Stimulated activated CD4-positive, alpha-beta T cell treated with anti-CD3 and anti-CD28 coated beads, Interleukin-15, amount 100 ng/mL, for 24 hours (primary cell): ENCODE measurements around the gene MAP2K7.
"Not testable (repeated sequence)": the region's sequence is repeated elsewhere in the genome, so short reads cannot be mapped to it uniquely, and the experiment has no call there.

Experiments used
- DNase-seq: peaks from one replicate; pipeline ENCODE4 v3.0.0-alpha.2; 2020

Gene MAP2K7

DNA sequence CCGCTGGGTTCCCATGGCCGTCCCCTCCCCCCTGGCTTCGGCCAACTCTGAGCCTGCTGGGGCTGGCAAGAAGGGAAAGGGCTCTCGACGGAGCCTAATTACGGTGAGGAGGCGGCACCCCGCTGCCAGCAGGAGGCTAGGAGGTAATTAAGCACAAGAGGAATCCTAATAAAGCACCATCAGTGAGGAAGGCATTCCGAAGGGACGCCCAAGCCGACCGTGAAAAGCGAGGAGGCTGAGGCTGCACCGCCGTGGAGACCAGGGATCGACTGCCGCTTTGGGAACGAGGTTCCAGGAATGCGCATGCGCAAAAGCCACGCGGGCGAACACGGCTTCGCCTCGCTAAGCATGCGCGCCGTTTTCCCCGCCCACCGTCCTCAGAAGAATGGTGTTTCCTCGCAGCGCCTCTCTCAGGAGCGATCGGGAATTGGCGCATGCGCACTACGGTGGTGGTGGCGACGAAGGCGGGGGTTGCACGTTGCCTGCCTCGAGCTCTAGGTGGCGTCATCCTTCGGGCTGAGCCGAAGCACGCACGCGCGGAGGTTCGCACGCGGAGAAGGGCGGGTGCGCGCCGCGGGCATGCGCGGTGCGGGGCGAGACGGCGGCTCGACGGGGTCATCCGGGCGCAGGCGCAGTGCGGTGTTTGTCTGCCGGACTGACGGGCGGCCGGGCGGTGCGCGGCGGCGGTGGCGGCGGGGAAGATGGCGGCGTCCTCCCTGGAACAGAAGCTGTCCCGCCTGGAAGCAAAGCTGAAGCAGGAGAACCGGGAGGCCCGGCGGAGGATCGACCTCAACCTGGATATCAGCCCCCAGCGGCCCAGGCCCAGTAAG is at the start of gene MAP2K7:
TSS of gene MAP2K7 (plus strand) at position 634 of the 830 bp plus-strand sequence. CDS start at position 702, 68 bp downstream.
- DNase-seq, result peak; percentile 100

DNA sequence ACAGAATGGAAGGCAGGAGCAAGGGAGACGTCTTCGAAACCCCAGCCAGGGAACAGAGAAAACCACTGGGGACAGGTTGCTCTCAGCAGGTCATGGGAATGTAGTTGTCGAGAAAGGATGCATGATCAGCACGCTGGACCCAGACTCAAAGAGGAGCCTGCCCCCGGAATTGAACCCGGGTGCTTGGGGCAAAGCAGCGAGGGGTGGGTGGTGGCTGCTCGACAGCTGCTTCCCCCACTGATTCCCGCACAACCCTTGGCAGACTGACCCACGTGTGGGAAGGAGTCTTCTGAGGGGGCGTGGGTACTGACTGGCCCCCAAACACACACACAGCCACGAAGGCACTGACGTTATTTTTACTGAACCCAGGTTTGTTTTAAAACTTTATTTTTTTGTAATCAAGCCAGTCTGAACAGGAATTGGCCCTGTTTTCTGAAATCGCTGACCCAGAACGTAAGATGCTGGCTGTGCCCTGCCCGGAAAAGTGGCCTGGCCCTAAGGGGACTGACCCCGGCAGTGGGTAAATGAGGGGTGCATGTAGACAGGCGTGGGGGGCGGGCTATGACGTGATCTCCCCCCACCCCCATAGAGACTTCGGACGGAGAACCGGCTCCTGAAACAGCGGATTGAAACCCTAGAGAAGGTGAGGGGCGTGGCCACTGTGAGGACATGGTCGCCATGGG is 48.1 kb upstream of the MAP2K7 start:
- DNase-seq, result no peak

- no peak for DNase-seq
These were observed 47.5 kb upstream of the MAP2K7 start for GRCh38 chr19:7856109-7856591.

GRCh38 chr19:7856679-7857663 is 46.7 kb upstream of the MAP2K7 start:
- DNase-seq, result no peak

DNA sequence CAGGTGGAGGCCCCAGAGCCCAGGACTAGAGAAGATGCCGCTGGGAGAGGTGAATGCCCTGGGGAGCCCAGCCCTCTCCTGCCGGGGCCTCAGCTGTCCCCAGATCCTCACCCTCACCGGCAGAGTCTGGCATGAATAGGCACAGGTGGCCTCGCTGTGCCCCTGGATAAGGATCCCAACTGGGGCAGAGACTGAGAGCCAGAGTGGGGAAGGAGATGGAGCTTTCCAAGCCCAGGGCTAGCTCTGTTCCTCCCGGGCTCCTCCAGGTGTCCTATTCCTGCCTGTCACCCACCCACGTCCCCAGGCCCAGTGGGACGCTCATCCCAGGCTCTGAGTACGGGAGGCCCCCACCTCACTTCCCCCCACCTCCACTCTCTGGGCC is 46.0 kb upstream of the MAP2K7 start:
- DNase-seq, result no peak

GRCh38 chr19:7858109-7858770 is 45.4 kb upstream of the MAP2K7 start:
- DNase-seq, result no peak

- not testable (repeated sequence) for DNase-seq
These were observed 44.6 kb upstream of the MAP2K7 start for GRCh38 chr19:7859087-7859486.

DNA sequence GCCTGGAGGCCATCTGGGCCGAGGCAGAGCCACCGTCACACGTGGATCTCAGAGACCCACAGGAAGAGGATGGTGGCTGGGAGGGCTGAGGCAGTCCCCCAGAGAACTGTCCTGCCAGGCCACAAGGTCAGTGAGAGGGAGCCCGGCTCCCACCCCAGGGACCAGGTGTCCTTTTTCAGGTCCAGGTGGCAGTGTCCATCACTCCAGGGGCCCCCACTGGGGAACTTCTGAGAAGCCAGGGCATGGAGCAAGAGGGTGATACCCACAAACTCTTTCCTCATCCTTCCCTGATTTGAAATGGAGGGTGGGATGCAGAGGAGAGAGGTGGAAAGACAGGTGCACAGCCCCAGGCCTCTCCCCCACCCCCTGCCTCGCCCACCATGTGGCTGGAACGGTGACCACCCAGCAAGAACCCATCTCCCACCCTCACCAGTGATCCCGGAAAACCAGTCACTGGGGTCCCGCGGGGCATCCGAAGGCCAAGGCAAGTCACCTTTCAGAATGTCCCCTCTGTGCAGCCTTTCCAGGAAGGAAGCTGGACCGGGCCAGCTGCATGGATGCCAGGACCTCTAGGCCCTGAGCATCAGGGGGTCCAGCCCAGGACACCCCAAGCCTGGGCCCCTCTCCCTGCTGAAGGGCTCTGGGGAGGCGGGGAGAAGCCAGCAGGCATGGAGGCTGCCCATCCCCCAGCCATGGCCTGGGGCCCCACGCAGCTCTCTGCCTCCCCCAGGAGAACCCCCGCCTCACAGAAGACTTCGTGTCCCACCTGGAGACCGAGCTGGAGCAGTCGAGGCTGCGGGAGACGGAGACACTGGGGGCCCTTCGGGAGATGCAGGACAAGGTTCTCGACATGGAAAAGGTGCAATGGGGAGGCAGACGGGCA is 43.6 kb upstream of the MAP2K7 start:
- DNase-seq, result no peak

DNA sequence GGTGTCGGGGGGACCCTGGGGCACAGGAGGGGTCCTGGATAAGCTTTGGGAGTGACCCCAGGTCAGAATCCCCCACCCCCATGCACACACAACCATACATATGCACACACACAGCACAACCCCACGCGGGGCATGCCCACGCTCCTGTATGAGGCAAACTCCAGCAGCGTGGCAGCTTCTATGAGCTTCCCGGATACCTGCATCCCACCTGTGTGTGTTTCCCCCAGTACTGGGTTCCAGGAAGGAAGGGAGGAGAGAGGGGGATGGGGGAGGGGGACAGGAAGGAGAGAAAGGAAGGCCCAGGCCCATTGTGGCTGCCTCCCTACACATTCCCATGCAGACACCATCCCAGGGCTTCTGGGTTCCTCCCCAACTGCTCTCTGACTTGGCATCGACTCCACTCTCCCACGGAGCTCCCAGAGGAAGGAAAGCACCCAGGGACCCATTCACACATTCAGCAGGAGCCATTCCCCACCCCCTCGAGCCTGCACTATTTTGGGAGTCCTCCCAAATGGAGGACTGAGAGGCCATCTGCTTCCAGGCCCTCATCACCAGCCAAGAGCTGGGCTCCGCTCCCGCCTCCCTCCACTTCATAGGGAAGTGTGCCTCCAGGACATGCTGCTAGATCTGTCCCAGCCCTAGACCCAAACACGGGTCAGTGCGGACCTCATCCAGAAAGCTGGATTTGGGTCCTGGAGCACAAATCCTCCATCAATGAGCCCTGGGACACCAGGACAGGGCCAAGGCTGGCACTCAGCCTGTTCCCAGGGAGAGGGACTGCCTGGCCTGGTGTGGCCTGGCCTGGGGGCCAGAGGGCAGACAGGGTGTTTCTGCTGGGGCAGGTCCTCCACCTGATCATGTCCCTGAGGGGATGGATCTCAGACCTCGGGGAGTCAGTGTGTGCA is 42.7 kb upstream of the MAP2K7 start:
- DNase-seq, result no peak

GRCh38 chr19:7861619-7862412 is 41.9 kb upstream of the MAP2K7 start:
- no peak for DNase-seq

DNA sequence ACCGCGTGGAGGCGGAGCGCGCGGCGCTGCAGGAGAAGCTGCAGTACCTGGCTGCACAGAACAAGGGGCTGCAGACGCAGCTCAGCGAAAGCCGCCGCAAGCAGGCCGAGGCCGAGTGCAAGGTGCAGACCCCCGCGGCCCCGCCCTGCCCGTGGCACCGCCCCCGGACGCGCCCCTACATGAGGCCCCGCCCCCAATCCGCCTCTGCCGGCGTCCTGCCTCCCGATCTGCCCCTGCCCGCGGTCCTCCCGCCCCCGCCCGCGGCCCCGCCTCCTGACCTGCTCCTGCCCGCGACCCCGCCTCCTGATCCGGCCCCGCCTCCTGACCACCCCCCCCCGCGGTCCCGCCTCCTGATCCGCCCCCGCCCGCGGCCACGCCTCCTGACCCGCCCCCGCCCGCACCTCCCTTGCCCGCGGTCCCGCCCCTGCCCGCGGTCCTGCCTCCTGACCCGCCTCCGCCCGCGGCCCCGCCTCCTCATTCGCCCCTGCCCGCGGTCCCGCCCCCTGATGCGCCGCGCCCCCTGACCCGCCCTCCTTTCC is 41.2 kb upstream of the MAP2K7 start:
- peak; percentile 83 for DNase-seq

GRCh38 chr19:7863157-7863970 is 40.3 kb upstream of the MAP2K7 start:
- peak; percentile 26 for DNase-seq

DNA sequence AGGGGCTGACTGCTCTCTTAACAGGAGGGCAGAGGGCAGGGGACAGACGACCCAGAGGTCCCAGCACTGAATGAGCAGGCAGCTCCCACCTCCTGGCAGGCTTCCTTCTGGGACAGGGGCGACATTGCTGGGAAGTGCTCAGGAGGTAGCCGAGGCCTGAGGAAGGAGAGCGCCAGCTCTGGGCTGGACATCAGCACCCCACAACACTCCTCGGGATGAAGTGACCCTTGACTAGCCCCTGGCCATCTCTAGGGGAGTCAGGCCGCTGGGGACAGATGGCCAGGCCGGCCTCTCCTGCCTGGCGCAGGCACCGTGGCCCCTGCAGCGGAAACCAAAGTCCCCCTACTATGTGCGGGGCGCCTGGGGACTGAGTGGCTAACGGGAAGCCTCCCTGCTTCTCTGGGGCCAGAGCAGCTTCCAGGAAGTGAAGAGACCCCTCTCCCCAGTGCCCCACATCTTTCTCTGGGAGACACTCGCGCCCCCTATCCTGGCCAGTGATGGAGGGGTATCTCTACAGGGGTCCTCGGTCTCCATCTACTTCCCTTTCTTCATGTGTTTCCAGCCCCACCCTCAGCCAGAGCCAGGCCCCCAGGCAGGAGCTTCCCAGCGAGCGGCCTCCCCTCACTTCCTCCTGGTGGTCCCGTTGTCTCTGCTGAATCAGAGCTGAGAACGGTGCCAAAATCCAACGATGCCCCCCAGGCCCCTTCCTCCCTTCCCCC is 39.5 kb upstream of the MAP2K7 start:
- DNase-seq, result no peak

GRCh38 chr19:7864690-7865074 is 39.0 kb upstream of the MAP2K7 start:
- no peak for DNase-seq

GRCh38 chr19:7865262-7865911 is 38.3 kb upstream of the MAP2K7 start:
- no peak for DNase-seq

- no peak for DNase-seq
These were observed 37.1 kb upstream of the MAP2K7 start for GRCh38 chr19:7866399-7867091.
